AG04450 (cell line): Measurements from ENCODE around the gene KRTAP10-4. TPM values are rescaled to one million over a fixed set of nuclear protein-coding genes. Genes with fewer than 3 reads are reported as not detected.
"Not testable (repeated sequence)": the region's sequence is repeated elsewhere in the genome, so short reads cannot be mapped to it uniquely, and the experiment has no call there.

Source experiments
- CTCF ChIA-PET: fragments of 300-600, 350-600 bp; formaldehyde crosslinking; extraction: SDS; loops from one replicate; lab custom pipeline; 2022; ENCODE audit warnings: antibody characterized with exemption, inconsistent platforms; lab: Charles Lee
- POLR2A ChIA-PET: fragments of 350-600 bp; formaldehyde crosslinking; extraction: SDS; loops from one replicate; lab custom pipeline; 2021; ENCODE audit warnings: antibody characterized with exemption, inconsistent platforms; lab: Yijun Ruan, JAX
- DNase-seq: peaks from one replicate; pipeline ENCODE4 v3.0.0-alpha.2; 2011; ENCODE audit warnings: low read depth, low spot score
- H3K27ac ChIP-seq: one replicate; pipeline ENCODE4 v1.5.1; 2012; ENCODE audit warnings: low read depth, low read length, control low read depth
- H3K27me3 ChIP-seq: one replicate; pipeline ENCODE4 v1.6.0; 2012; ENCODE audit warnings: low read length; ENCODE audit not compliant: control insufficient read depth, insufficient read depth
- H3K4me3 ChIP-seq: 2 replicates; pipeline ENCODE4 v1.5.1; 2011; ENCODE audit warnings: mild to moderate bottlenecking, low read depth, low read length, control low read depth
- H3K9me3 ChIP-seq: 2 replicates; pipeline ENCODE4 v1.5.1; 2012; ENCODE audit warnings: low read length; ENCODE audit not compliant: control insufficient read depth, insufficient read depth
- CTCF ChIP-seq: IDR thresholded peaks from 2 replicates; pipeline ENCODE4 v1.5.1; 2011; ENCODE audit warnings: low read depth, low read length, control low read depth, inconsistent platforms
- polyA minus RNA-seq: library from RNA; depleted of rRNA, polyadenylated mRNA; stranded (reverse); fragments of >200 nt; gene quantifications from 2 replicates; pipeline ENCODE4 v1.2.3, GENCODE V29; 2011; rRNA and poly(A)+ RNA removed
- polyA plus RNA-seq: library from polyadenylated mRNA; depleted of rRNA; stranded (reverse); fragments of >200 nt; gene quantifications from 2 replicates; pipeline ENCODE4 v1.2.3, GENCODE V29; 2011; rRNA removed

Gene KRTAP10-4
- polyA plus RNA-seq: not detected in 2 replicates
- polyA minus RNA-seq: not detected in 2 replicates

GRCh38 chr21:44573630-44574456 lies at the start of gene KRTAP10-4:
Gene KRTAP10-4, plus strand, starts transcription at chr21:44573729. Its CDS starts 30 bp downstream, at chr21:44573759.
- H3K27me3 ChIP-seq, H3K4me3 ChIP-seq, H3K27ac ChIP-seq, DNase-seq, POLR2A ChIA-PET, CTCF ChIA-PET: not testable (repeated sequence)
- peaks cover 17% of the 10 kb centered on the region for H3K9me3 ChIP-seq

GRCh38 chr21:44524414-44525371 lies 48.8 kb upstream of the KRTAP10-4 start:
- ChIA-PET CTCF (no interaction called here), POLR2A (no interaction called here)
- no peaks in the 10 kb centered on the region for H3K27me3 ChIP-seq
- no peak overlapping the region for H3K4me3 ChIP-seq
- no peak overlapping the region for H3K27ac ChIP-seq
- DNase-seq: no peak
- no peak for TF ChIP-seq CTCF
- H3K9me3 ChIP-seq: peaks cover 73% of the 10 kb centered on the region

DNA sequence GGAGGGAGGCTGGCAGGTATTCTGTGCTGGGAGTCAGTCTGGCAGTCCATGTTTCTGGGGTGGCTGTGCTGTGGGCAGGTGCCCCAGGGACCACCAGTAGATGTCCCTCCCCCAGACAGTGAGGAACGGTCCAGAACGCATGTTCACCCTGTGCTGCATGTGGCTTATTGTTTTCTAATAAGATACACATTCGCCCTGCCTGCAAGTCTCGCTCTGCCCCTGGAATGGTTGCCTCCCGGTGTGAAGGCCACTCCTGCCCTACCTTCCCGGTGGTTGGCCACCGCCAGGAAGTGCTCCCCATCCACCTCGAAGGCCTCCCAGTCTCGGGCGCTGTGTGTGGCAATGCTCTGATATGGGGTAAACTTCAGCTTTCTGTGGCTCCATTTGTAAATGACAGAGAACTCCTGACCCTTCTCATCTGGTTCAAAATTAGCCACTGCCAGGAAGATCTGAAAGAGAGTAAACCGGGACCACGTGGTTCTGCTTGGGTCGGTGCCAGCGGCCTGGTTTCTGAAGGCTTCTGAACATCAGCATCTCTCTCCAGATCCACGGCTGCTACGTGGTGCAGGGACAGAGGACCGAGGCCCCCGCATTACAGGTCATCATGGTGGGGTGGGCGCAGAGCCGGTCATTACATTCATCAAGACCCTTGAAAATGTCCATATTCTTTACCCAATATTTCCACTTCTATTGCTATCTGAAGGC lies 48.0 kb upstream of the KRTAP10-4 start:
- ChIA-PET POLR2A (no interaction called here), CTCF (no interaction called here)
- TF ChIP-seq CTCF: no peak
- Histone ChIP-seq H3K27me3 (no peaks in the 10 kb centered on the region), H3K9me3 (peaks cover 68% of the 10 kb centered on the region), H3K4me3 (no peak overlapping the region), H3K27ac (no peak overlapping the region)
- DNase-seq: no peak

GRCh38 chr21:44526096-44526997 lies 47.2 kb upstream of the KRTAP10-4 start:
- Histone ChIP-seq H3K27ac (no peak overlapping the region), H3K4me3 (no peak overlapping the region), H3K27me3 (no peaks in the 10 kb centered on the region), H3K9me3 (peaks cover 67% of the 10 kb centered on the region)
- no peak for DNase-seq
- POLR2A ChIA-PET: no interaction called here
- no peak for TF ChIP-seq CTCF
- CTCF ChIA-PET: no interaction called here
